Mucosa of gallbladder (tissue), 1 donor: ENCODE results near the gene ANO2. TPM values are rescaled to one million over a fixed set of nuclear protein-coding genes. Genes with fewer than 3 reads are reported as not detected.
"Not testable (repeated sequence)": the region's sequence is repeated elsewhere in the genome, so short reads cannot be mapped to it uniquely, and the experiment has no call there.

ENCODE experiments used
- DNase-seq: peaks from one replicate; pipeline ENCODE4 v3.0.0-alpha.2; 2020; ENCODE audit warnings: low spot score
- total RNA-seq: library from RNA; stranded (reverse); gene quantifications from one replicate; pipeline ENCODE4 v1.2.1, GENCODE V29; 2021
- donor health status: DM: no; HTN: no; CAD: no.

The ANO2 gene
- total RNA-seq, 1 donor from 2014 or later: 2.5 TPM

- DNase-seq: no peak
These were observed 396.0 kb downstream of the ANO2 start for GRCh38 chr12:5549011-5549410.

- no peak for DNase-seq
These were observed 396.7 kb downstream of the ANO2 start for GRCh38 chr12:5548152-5548943.

GRCh38 chr12:5546616-5547015, 398.4 kb downstream of the ANO2 start:
- no peak for DNase-seq

- no peak for DNase-seq
These were observed 407.3 kb downstream of the ANO2 start for GRCh38 chr12:5537771-5538170.

GRCh38 chr12:5537026-5537615, 407.9 kb downstream of the ANO2 start:
- DNase-seq: not testable (repeated sequence)

- DNase-seq: no peak
These were observed 409.5 kb downstream of the ANO2 start for GRCh38 chr12:5535541-5535940.

GRCh38 chr12:5534426-5535199, 410.4 kb downstream of the ANO2 start:
- no peak for DNase-seq

- DNase-seq: no peak
These were observed 411.7 kb downstream of the ANO2 start for GRCh38 chr12:5533368-5533767.

GRCh38 chr12:5525783-5526367, 419.2 kb downstream of the ANO2 start:
- no peak for DNase-seq

- no peak for DNase-seq
These were observed 420.2 kb downstream of the ANO2 start for GRCh38 chr12:5524769-5525436.

GRCh38 chr12:5524116-5524768, 420.8 kb downstream of the ANO2 start:
- no peak for DNase-seq

- DNase-seq: no peak
These were observed 421.5 kb downstream of the ANO2 start for GRCh38 chr12:5523396-5524115.

GRCh38 chr12:5522432-5523335, 422.4 kb downstream of the ANO2 start:
- no peak for DNase-seq

- no peak for DNase-seq
These were observed 423.4 kb downstream of the ANO2 start for GRCh38 chr12:5521456-5522325.

- no peak for DNase-seq
These were observed 424.2 kb downstream of the ANO2 start for GRCh38 chr12:5520831-5521230.

GRCh38 chr12:5520037-5520436, 425.0 kb downstream of the ANO2 start:
- DNase-seq: no peak

GRCh38 chr12:5518584-5519365, 426.3 kb downstream of the ANO2 start:
- DNase-seq: no peak
